WERI-Rb-1 (cell line): Measurements from ENCODE around the gene TNNI2.

Source experiments
- DNase-seq: peaks from one replicate; pipeline ENCODE4 v3.0.0-alpha.2; 2020
- H3K27ac ChIP-seq: fragments of 250-450 bp; sonication (Bioruptor Pico); 2 replicates; pipeline ENCODE4 v1.5.1; 2020; ENCODE audit warnings: mild to moderate bottlenecking, moderate library complexity
- H3K27me3 ChIP-seq: fragments of 250-450 bp; sonication (Bioruptor Pico); 2 replicates; pipeline ENCODE4 v1.5.1; 2021; ENCODE audit warnings: mild to moderate bottlenecking, low read depth, moderate library complexity; ENCODE audit not compliant: insufficient read depth, severe bottlenecking
- H3K36me3 ChIP-seq: fragments of 250-450 bp; sonication (Bioruptor Pico); 2 replicates; pipeline ENCODE4 v1.5.1; 2020; ENCODE audit warnings: mild to moderate bottlenecking, moderate library complexity
- H3K4me3 ChIP-seq: 2 replicates; pipeline ENCODE4 v1.5.1; 2011; ENCODE audit warnings: low read depth, mild to moderate bottlenecking, control low read depth, low read length
- H3K9me3 ChIP-seq: fragments of 250-450 bp; sonication (Bioruptor Pico); 2 replicates; pipeline ENCODE4 v1.5.1; 2021; ENCODE audit warnings: mild to moderate bottlenecking, moderate library complexity; ENCODE audit not compliant: severe bottlenecking
- CTCF ChIP-seq: IDR thresholded peaks from 2 replicates; pipeline ENCODE4 v1.5.1; 2011; ENCODE audit warnings: low read depth, mild to moderate bottlenecking, control low read depth, inconsistent platforms, low read length

TNNI2 gene

GRCh38 chr11:1879342-1879940, 40.7 kb downstream of the TNNI2 start:
- no peak for DNase-seq
- no peaks in the 10 kb centered on the region for H3K36me3 ChIP-seq
- peaks cover 77% of the 10 kb centered on the region for H3K27me3 ChIP-seq
- H3K9me3 ChIP-seq: no peaks in the 10 kb centered on the region
- no peak for TF ChIP-seq CTCF
- H3K4me3 ChIP-seq: no peak overlapping the region
- no peak overlapping the region for H3K27ac ChIP-seq

GRCh38 chr11:1879941-1880720, 41.4 kb downstream of the TNNI2 start:
- no peaks in the 10 kb centered on the region for H3K9me3 ChIP-seq
- no peaks in the 10 kb centered on the region for H3K36me3 ChIP-seq
- no peak for TF ChIP-seq CTCF
- no peak for DNase-seq
- no peak overlapping the region for H3K27ac ChIP-seq
- peaks cover 79% of the 10 kb centered on the region for H3K27me3 ChIP-seq
- no peak overlapping the region for H3K4me3 ChIP-seq

- no peak overlapping the region for H3K27ac ChIP-seq
- no peak for DNase-seq
Measured at GRCh38 chr11:1880746-1881441, 42.1 kb downstream of the TNNI2 start.

GRCh38 chr11:1881442-1882264, 42.9 kb downstream of the TNNI2 start:
- Histone ChIP-seq H3K27ac (no peak overlapping the region), H3K4me3 (no peak overlapping the region), H3K36me3 (no peaks in the 10 kb centered on the region), H3K27me3 (peaks cover 76% of the 10 kb centered on the region), H3K9me3 (no peaks in the 10 kb centered on the region)
- DNase-seq: no peak
- no peak for TF ChIP-seq CTCF

More at GRCh38 chr11:1880746-1881441, 42.1 kb downstream of the TNNI2 start:
- H3K27me3 ChIP-seq: peaks cover 81% of the 10 kb centered on the region
- no peak overlapping the region for H3K4me3 ChIP-seq
- no peak for TF ChIP-seq CTCF
- H3K9me3 ChIP-seq: no peaks in the 10 kb centered on the region
- no peaks in the 10 kb centered on the region for H3K36me3 ChIP-seq

GRCh38 chr11:1882265-1883238, 43.8 kb downstream of the TNNI2 start:
- Histone ChIP-seq H3K27ac (no peak overlapping the region), H3K9me3 (no peaks in the 10 kb centered on the region), H3K4me3 (no peak overlapping the region), H3K27me3 (peaks cover 83% of the 10 kb centered on the region), H3K36me3 (no peaks in the 10 kb centered on the region)
- peak; percentile 80 for DNase-seq
- TF ChIP-seq CTCF: peak; percentile 93
